Measurements from ENCODE around the gene PAX7. TPM values are rescaled to one million over a fixed set of nuclear protein-coding genes. Genes with fewer than 3 reads are reported as not detected.
A peak's percentile ranks its signal among the peaks of the same experiment; 100 is the strongest.

Gene PAX7
- total RNA-seq (not detected in 2 replicates), polyA plus RNA-seq (not detected in 2 replicates), polyA minus RNA-seq (not detected in 2 replicates), Bru-seq, nascent RNA (not detected), BruChase-seq, experiment 1, labeled RNA remaining after a 6-hour chase (not detected), BruChase-seq, experiment 2, labeled RNA remaining after a 2-hour chase (not detected)
- polyA plus RNA-seq (2011; cell fraction: cytosol; rRNA removed), result not detected in 2 replicates
- polyA plus RNA-seq (2011; cell fraction: nucleus; rRNA removed), result not detected in 2 replicates
- not detected in 2 replicates for polyA plus RNA-seq (2012)
- polyA minus RNA-seq (2011; cell fraction: cytosol; rRNA and poly(A)+ RNA removed), result not detected
- not detected in 2 replicates for polyA minus RNA-seq (2011; cell fraction: nucleus; rRNA and poly(A)+ RNA removed)
- long read RNA-seq, result 0 reads

DNA sequence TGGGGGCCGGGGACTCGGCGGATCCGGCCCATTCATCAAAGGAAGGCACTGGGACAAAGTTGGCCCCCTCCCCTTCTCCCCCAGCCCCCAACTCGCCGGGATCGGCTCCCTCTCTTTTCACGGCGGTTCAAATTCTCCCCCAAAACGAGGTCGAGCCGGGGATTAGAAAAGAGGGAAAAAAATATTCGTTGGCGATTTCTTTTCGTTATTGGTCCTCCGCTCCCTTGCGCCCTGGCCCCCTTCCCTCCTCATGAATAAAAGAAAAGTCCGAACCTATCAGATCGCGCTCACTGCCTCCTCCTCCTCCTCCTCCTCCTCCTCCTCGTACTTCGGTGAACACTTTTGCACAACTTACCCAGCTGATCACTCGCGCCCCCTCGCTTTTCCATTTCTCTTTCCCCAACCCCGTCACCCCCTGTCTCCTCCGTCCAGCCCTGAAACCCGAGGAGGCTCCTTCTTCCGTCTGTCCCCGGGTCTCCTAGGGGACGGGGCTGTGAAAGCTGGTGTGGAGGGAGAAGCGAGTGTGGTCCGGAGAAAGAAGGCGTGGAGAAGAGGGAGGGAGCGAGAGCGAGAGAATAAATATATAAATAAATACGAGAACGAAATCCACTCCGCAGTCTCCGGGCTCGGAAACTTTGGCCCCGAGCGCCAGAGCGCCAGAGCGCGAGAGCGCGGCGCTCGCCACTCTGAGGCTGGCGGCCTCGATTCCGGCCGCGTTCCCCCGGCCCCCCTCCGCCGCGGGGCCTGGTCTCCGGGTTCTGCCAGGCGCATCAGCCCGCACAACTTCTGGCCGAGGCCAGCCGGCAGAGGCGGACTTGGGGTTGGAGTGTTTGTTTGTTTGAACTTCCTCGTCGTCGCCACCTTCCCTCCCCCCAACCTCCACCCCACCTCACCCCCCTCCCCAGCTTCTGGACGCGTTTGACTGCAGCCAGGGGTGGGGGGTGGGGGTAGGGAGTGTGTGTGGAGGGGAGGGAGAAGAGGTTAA is at the start of gene PAX7:
Gene PAX7 (plus strand): TSS at position 336 of the 985 bp plus-strand sequence. CDS start 758 bp downstream, outside the sequence.
- POLR2A ChIA-PET, result no interaction called here
- dilution Hi-C loops (cut with MboI; ENCODE audit: extremely low pct_ligation_motif_present, low sequenced_read_pairs), result no loop called here

More for the DNA sequence above, at the start of gene PAX7:
- no TSS peak for BruUV-seq (replicated peaks)
- H4K20me1 ChIP-seq (replicated peaks; ENCODE audit: control insufficient read depth, extremely low read depth, insufficient read depth, low read length), result no peaks in the 10 kb centered on the region
- no peaks in the 10 kb centered on the region for H3K79me2 ChIP-seq (ENCODE audit: control insufficient read depth, insufficient read depth, low read length)
- H3K36me3 ChIP-seq (ENCODE audit: control insufficient read depth in 2 of 2, extremely low read depth in 1 of 2, insufficient read depth in 2 of 2, low read length in 2 of 2), result no peaks in the 10 kb centered on the region
- H3K9me3 ChIP-seq (replicated peaks; ENCODE audit: control insufficient read depth, insufficient read depth, low read length), result no peaks in the 10 kb centered on the region
- no peak within 1 kb of the TSS for H3K4me3 ChIP-seq (replicated peaks in 1 of 3; ENCODE audit: insufficient read depth in 1 of 3, low read depth in 1 of 3, low read length in 3 of 3)
- H3K9me1 ChIP-seq (replicated peaks; ENCODE audit: control insufficient read depth, extremely low read depth, insufficient read depth, low read length), result no peaks in the 10 kb centered on the region
- H3K27ac ChIP-seq (ENCODE audit: insufficient read depth, low read depth, low read length), result no peak within 1 kb of the TSS
- no peak for FAIRE-seq
- CTCF ChIA-PET, result no interaction called here
- TF ChIP-seq, protein P1, sequence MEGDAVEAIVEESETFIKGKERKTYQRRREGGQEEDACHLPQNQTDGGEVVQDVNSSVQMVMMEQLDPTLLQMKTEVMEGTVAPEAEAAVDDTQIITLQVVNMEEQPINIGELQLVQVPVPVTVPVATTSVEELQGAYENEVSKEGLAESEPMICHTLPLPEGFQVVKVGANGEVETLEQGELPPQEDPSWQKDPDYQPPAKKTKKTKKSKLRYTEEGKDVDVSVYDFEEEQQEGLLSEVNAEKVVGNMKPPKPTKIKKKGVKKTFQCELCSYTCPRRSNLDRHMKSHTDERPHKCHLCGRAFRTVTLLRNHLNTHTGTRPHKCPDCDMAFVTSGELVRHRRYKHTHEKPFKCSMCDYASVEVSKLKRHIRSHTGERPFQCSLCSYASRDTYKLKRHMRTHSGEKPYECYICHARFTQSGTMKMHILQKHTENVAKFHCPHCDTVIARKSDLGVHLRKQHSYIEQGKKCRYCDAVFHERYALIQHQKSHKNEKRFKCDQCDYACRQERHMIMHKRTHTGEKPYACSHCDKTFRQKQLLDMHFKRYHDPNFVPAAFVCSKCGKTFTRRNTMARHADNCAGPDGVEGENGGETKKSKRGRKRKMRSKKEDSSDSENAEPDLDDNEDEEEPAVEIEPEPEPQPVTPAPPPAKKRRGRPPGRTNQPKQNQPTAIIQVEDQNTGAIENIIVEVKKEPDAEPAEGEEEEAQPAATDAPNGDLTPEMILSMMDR (IDR thresholded peaks at IDR 0.05; ENCODE audit: extremely low read depth in 1 of 2, insufficient read depth in 1 of 2, low read depth in 1 of 2, low read length in 2 of 2), result no peak
- TF ChIP-seq POLR2A (IDR thresholded peaks at IDR 0.05; ENCODE audit: low read depth, low read length) (no peak), EZH2 (IDR thresholded peaks at IDR 0.05; ENCODE audit: borderline replicate concordance, low read depth, low read length, severe bottlenecking) (peak; percentile 14)
- H2AFZ ChIP-seq (ENCODE audit: low read depth, low read length), result no peak within 1 kb of the TSS
- intact Hi-C loops (cut with micrococcal nuclease), result no loop called here
- peaks cover 74 to 75% of the 10 kb centered on the region in 2 experiments for H3K27me3 ChIP-seq (ENCODE audit: control insufficient read depth in 2 of 2, insufficient read depth in 2 of 2, low read length in 2 of 2)
- H3K4me1 ChIP-seq (ENCODE audit: control insufficient read depth, extremely low read depth, insufficient read depth, low read length), result no peaks in the 10 kb centered on the region
- no peak within 1 kb of the TSS for H3K9ac ChIP-seq (replicated peaks; ENCODE audit: extremely low read depth, insufficient read depth, low read length)
- H3K4me2 ChIP-seq (ENCODE audit: insufficient read depth, low read length), result no peak within 1 kb of the TSS
- no peak for DNase-seq (ENCODE audit: low read depth, low spot score)
